Panc1 (cell line): ENCODE results near the gene ALPL. TPM values are rescaled to one million over a fixed set of nuclear protein-coding genes. Genes with fewer than 3 reads are reported as not detected.

Experiments
- ATAC-seq: fragments of 200-7000 bp; cut with Tn5 transposase; 2 replicates; pipeline ENCODE4 v1.9.1; 2020; ENCODE audit warnings: mild to moderate bottlenecking, moderate library complexity
- BruUV-seq: library from RNA; stranded (reverse); fragments of 400-500 nt; replicated peaks from 2 replicates; lab custom pipeline; 2021; lab: Mats Ljungman, UMichigan
- CTCF ChIA-PET: fragments of 300-600 bp; sonication (Branson Sonifier 250); formaldehyde crosslinking; loops from one replicate; lab custom pipeline; 2022; ENCODE audit warnings: antibody characterized with exemption; lab: Charles Lee
- POLR2A ChIA-PET: fragments of 300-600 bp; sonication (Branson Sonifier 250); formaldehyde crosslinking; loops from one replicate; lab custom pipeline; 2022; ENCODE audit warnings: antibody characterized with exemption; lab: Charles Lee
- DNase-seq: peaks from one replicate; pipeline ENCODE4 v3.0.0-alpha.2; 2010; ENCODE audit warnings: low read depth, low spot score
- H3K27ac ChIP-seq: 2 replicates; pipeline ENCODE4 v1.5.1; 2011; ENCODE audit warnings: mild to moderate bottlenecking, low read length, inconsistent platforms
- H3K27me3 ChIP-seq: fragments of 200-500 bp; sonication (Bioruptor generic); 2 replicates; pipeline ENCODE4 v1.6.0; 2014; ENCODE audit warnings: low read length, inconsistent platforms; ENCODE audit not compliant: control insufficient read depth, insufficient read depth
- H3K36me3 ChIP-seq: fragments of 200-500 bp; sonication (Bioruptor generic); 2 replicates; pipeline ENCODE4 v1.5.1; 2014; ENCODE audit warnings: inconsistent platforms, mild to moderate bottlenecking, low read length, moderate library complexity; ENCODE audit not compliant: control insufficient read depth, insufficient read depth
- H3K4me1 ChIP-seq: 2 replicates; pipeline ENCODE4 v1.5.1; 2011; ENCODE audit warnings: inconsistent platforms, mild to moderate bottlenecking, low read length, moderate library complexity; ENCODE audit not compliant: control insufficient read depth, insufficient read depth
- H3K4me3 ChIP-seq, 2 experiments: 2 replicates each; pipeline ENCODE4 v1.5.1; 2011 to 2012; ENCODE audit warnings: low read depth in 2 of 2, low read length in 2 of 2, mild to moderate bottlenecking in 2 of 2, inconsistent platforms in 1 of 2, moderate library complexity in 1 of 2
- H3K9me3 ChIP-seq: fragments of 200-500 bp; sonication (Bioruptor generic); 2 replicates; pipeline ENCODE4 v1.5.1; 2014; ENCODE audit warnings: low read depth, mild to moderate bottlenecking, inconsistent platforms, low read length, moderate library complexity; ENCODE audit not compliant: control insufficient read depth, insufficient read depth
- CTCF ChIP-seq: fragments of 450-650 bp; IDR thresholded peaks from 2 replicates; pipeline ENCODE4 v1.5.1; 2017; ENCODE audit warnings: mild to moderate bottlenecking
- POLR2AphosphoS5 ChIP-seq: IDR thresholded peaks from 2 replicates; pipeline ENCODE4 v1.6.1; 2012; ENCODE audit warnings: mild to moderate bottlenecking, low read depth, low read length, moderate library complexity
- SIN3A ChIP-seq: IDR thresholded peaks from 2 replicates; pipeline ENCODE4 v1.6.1; 2012; ENCODE audit warnings: low read depth, mild to moderate bottlenecking, low read length, moderate library complexity, borderline replicate concordance; ENCODE audit not compliant: insufficient read depth
- TCF7L2 ChIP-seq: IDR thresholded peaks from 2 replicates; pipeline ENCODE4 v1.6.1; 2011; ENCODE audit warnings: mild to moderate bottlenecking, low read depth, low read length, inconsistent platforms
- in situ Hi-C: cut with HindIII; loops from 2 replicates; pipeline ENCODE4 v1.10.0; 2016; ENCODE audit warnings: low sequenced_read_pairs, low pct_unique_long_range_greater_than_20kb
- intact Hi-C: fragments of 100-400 bp; cut with micrococcal nuclease; formaldehyde crosslinking; loops from one replicate; pipeline ENCODE4 v1.10.0; 2022; ENCODE audit not compliant: unreplicated experiment
- total RNA-seq: library from RNA; stranded (reverse); gene quantifications from one replicate; pipeline ENCODE4 v1.2.1, GENCODE V29; 2021; ENCODE audit not compliant: unreplicated experiment
- TF ChIP-seq, protein P1 (sequence below), 2 experiments: IDR thresholded peaks; 2 replicates each; pipeline ENCODE4 v1.6.1; 2011 to 2012; ENCODE audit warnings: low read depth in 2 of 2, control low read depth in 1 of 2, low read length in 1 of 2, mild to moderate bottlenecking in 1 of 2, moderate library complexity in 1 of 2; ENCODE audit not compliant: insufficient read depth in 1 of 2

Gene ALPL
- total RNA-seq, 1 experiment from 2014 or later, result 0.82 TPM

- DNase-seq (no peak), ATAC-seq (no peak)
- Histone ChIP-seq H3K36me3 (no peaks in the 10 kb centered on the region), H3K27ac (no peak overlapping the region), H3K4me3 (no peak overlapping the region), H3K9me3 (no peaks in the 10 kb centered on the region), H3K27me3 (no peaks in the 10 kb centered on the region), H3K4me1 (no peaks in the 10 kb centered on the region; the same call in 1 of the 2 replicates)
- BruUV-seq, result no TSS peak
- in situ Hi-C loops, result no loop called here
- TF ChIP-seq POLR2AphosphoS5, result no peak
- no peak for TF ChIP-seq TCF7L2
- TF ChIP-seq, protein P1, sequence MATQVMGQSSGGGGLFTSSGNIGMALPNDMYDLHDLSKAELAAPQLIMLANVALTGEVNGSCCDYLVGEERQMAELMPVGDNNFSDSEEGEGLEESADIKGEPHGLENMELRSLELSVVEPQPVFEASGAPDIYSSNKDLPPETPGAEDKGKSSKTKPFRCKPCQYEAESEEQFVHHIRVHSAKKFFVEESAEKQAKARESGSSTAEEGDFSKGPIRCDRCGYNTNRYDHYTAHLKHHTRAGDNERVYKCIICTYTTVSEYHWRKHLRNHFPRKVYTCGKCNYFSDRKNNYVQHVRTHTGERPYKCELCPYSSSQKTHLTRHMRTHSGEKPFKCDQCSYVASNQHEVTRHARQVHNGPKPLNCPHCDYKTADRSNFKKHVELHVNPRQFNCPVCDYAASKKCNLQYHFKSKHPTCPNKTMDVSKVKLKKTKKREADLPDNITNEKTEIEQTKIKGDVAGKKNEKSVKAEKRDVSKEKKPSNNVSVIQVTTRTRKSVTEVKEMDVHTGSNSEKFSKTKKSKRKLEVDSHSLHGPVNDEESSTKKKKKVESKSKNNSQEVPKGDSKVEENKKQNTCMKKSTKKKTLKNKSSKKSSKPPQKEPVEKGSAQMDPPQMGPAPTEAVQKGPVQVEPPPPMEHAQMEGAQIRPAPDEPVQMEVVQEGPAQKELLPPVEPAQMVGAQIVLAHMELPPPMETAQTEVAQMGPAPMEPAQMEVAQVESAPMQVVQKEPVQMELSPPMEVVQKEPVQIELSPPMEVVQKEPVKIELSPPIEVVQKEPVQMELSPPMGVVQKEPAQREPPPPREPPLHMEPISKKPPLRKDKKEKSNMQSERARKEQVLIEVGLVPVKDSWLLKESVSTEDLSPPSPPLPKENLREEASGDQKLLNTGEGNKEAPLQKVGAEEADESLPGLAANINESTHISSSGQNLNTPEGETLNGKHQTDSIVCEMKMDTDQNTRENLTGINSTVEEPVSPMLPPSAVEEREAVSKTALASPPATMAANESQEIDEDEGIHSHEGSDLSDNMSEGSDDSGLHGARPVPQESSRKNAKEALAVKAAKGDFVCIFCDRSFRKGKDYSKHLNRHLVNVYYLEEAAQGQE (IDR thresholded peaks at IDR 0.05; ENCODE audit: insufficient read depth in 1 of 2, low read depth in 2 of 2, low read length in 1 of 2), result no peak
- TF ChIP-seq CTCF, result no peak
- ChIA-PET POLR2A (no interaction called here), CTCF (no interaction called here)
- intact Hi-C loops, result no loop called here
Measured at GRCh38 chr1:21560916-21561638, 51.9 kb downstream of the ALPL start.

DNA sequence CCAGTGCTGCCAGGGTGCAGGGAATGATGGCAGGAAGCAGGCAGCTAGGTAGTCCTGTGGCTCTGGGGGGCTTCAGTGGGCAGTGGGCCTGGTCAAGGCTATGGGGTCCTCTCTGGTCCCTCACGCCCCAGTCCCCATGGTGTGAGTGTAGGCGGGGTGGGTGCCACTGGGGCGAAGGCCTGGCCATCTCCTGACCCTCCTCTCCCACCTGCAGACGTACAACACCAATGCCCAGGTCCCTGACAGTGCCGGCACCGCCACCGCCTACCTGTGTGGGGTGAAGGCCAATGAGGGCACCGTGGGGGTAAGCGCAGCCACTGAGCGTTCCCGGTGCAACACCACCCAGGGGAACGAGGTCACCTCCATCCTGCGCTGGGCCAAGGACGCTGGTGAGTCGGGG, 53.7 kb downstream of the ALPL start:
- in situ Hi-C loops (no loop called here), intact Hi-C loops (no loop called here)
- no peak for ATAC-seq
- DNase-seq, result no peak
- Histone ChIP-seq H3K4me1 (no peaks in the 10 kb centered on the region; the same call in 1 of the 2 replicates), H3K9me3 (no peaks in the 10 kb centered on the region), H3K27ac (no peak overlapping the region), H3K4me3 (no peak overlapping the region), H3K27me3 (no peaks in the 10 kb centered on the region), H3K36me3 (no peaks in the 10 kb centered on the region)
- ChIA-PET CTCF (no interaction called here), POLR2A (no interaction called here)
- BruUV-seq, result no TSS peak
- TF ChIP-seq, protein P1 (IDR thresholded peaks at IDR 0.05; ENCODE audit: insufficient read depth in 1 of 2, low read depth in 2 of 2, low read length in 1 of 2), result no peak
- no peak for TF ChIP-seq SIN3A
